GM23248 (cell line): ENCODE results near the gene COG5.

ENCODE experiments used
- EZH2 ChIP-seq: fragments of 200-600 bp; sonication (generic); IDR thresholded peaks from 2 replicates; pipeline ENCODE4 v1.6.1; 2018; ENCODE audit warnings: antibody characterized with exemption, mild to moderate bottlenecking; ENCODE audit not compliant: insufficient read depth, poor library complexity, severe bottlenecking
- EZH2phosphoT487 ChIP-seq: fragments of 200-600 bp; sonication (generic); IDR thresholded peaks from 2 replicates; pipeline ENCODE4 v1.6.1; 2018; ENCODE audit warnings: antibody characterized with exemption, moderate library complexity, mild to moderate bottlenecking, low read depth; ENCODE audit not compliant: insufficient read depth

DNA sequence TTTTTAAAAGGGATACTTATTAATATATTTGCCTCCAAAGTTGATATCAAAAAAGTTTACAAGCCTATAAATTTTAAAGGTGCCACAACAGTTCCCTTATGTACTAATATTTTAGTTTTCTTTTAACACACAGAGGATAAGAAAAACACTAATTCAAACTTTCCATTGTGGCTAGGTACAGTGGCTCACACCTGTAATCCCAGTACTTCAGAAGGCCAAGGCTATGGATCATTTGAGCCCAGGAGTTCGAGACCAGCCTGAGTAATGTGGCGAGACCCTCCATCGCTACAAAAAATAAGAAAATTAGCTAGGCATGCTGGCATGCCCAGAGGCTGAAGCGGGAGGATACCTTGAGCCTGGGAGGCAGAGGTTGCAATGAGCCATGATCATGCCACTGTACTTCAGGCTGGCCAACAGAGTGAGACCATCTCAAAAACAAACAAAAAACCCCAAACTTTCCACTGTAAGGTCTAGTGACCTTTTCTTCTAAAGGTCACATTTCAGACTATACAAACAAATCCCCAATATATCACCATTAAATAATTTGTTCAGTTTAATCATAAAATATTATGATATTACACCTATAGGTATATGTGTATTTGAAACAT, 287.4 kb downstream of the COG5 start:
- TF ChIP-seq EZH2 (no peak), EZH2phosphoT487 (no peak)
